Forelimb muscle (tissue), 1 donor: ENCODE measurements around the gene CENPP. TPM values are rescaled to one million over a fixed set of nuclear protein-coding genes. Genes with fewer than 3 reads are reported as not detected.
"Not testable (repeated sequence)": the region's sequence is repeated elsewhere in the genome, so short reads cannot be mapped to it uniquely, and the experiment has no call there.

Source experiments
- DNase-seq: peaks from one replicate; pipeline ENCODE4 v3.0.0-alpha.2; 2013; ENCODE audit warnings: low read depth
- polyA plus RNA-seq: library from polyadenylated mRNA; unstranded; fragments of 120-200 nt; gene quantifications from one replicate; pipeline ENCODE4 v1.2.1, GENCODE V29; 2013; ENCODE audit not compliant: insufficient read length

CENPP gene
- polyA plus RNA-seq, 1 donor, result 3.9 TPM

DNA sequence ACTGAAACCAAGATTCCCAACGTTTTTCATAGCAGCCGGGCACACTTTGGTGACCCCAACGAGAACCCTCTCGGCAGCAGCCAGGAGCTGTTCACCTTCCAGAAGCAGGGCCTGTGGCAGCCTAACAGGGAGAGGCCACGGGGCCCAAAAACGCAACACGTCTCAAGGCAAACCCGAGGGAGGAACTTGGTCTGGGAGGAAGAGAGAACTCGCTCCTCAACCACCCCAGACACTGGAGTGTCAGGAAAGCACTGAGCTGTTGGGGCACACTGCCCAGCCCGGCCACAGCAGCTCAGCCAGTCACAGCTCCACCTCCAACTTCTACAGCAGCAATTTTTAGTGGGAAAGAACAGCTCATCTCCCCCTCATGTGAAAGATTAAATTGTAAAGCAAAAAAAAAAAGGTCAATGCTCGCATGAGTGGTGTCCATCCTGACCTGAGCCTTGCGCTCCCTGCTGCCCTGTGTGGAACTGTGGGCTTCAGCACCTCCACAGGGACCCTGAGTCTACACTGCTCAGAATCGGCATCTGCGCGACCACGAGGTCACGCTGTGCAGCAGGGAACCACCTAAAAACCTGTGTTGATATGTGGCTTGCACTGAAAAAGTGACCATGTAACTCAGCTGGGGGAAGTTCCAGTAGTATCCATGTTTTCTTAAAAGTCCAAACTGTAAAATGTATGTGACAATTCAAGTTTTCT, 289.2 kb downstream of the CENPP start:
- no peak for DNase-seq

DNA sequence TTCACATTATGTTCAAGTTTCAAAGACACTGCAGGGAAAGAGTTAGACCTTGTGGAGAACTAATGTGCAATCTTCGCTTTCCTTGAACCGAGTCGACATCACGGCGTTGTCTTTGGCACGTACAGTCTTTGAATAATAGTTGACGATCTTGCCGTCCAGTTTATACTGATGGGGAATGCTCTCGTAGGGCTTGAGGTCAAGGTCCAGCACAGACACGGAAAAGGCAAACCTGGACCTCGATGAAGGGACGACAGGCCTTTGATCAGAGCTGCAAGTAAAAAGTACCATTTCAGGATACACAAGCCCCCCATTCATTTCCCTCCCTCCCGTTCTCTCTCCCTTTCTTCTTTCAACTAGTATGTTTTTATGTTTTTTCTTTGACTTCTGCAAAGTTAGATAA, 290.0 kb downstream of the CENPP start:
- no peak for DNase-seq

DNA sequence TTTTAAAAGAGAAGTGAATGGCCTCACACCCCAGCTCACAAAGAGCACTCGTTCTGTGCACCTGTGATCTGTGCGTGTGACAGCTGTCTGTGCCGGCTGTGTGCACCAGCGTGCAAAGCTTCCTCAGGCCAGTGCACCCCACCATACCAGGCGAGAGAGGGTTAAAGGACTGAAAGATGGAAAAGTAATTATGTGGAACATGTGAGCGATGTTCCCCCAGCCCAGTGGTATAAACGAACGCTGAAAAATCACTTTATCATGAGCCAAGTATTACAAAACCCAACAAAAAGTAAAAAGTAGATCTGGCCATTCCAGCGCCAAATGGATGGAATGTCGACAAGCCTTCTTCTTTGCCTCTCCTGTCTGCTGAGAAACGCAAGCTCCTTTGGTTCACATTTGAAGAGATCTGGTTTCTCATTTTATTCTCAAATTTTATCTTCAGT, 290.5 kb downstream of the CENPP start:
- no peak for DNase-seq

DNA sequence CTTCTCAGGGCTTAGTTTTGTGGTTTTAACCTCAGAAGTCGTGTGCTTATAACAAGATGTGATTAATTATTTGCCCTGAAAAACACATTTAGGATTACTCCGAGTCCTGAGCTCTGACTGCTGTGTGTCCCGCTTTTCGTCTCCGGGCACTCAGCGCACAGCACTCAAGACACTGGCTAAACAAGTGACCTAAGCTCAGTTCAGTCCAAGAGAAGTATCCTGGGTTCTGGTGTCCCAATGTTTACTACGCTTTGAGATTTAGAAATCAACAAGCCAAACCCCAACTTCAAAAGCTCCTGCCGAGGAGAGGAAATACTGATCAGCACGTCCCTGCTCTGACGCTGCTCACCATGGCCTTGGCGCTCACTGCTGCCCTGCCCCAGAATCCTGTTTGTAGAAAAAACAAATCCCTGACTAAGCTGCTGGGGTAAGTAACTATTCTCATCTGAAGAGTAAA, 290.9 kb downstream of the CENPP start:
- no peak for DNase-seq

DNA sequence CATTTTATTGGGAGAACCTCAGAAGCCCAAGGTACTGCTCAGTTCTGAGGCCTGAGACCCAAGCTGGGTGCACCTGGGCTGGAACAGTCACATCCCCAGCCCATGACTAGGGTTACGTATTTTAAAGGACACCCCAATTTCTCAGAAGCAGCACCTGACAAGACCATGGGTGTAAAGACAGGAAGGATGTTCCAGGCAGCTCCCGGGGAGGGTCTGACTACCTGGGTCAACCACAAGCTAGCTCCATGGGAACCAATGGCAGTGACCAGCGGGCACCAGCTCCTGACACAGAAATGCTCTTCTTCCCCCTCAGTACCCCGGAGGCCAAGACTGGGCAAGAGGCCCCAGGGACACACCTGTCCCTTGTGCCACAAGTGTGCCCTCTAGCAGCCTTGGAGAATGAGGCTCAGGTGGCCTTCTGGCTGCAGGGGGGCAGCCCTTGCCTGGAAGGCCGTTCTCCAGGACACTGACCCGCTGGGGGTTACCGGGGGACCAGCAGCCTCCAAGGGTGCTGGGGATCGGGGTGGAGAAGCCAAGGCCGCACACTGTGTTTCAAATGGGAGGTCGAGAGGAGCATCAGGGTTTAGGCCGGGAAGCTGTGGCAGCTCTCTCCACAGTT, 291.6 kb downstream of the CENPP start:
- no peak for DNase-seq

DNA sequence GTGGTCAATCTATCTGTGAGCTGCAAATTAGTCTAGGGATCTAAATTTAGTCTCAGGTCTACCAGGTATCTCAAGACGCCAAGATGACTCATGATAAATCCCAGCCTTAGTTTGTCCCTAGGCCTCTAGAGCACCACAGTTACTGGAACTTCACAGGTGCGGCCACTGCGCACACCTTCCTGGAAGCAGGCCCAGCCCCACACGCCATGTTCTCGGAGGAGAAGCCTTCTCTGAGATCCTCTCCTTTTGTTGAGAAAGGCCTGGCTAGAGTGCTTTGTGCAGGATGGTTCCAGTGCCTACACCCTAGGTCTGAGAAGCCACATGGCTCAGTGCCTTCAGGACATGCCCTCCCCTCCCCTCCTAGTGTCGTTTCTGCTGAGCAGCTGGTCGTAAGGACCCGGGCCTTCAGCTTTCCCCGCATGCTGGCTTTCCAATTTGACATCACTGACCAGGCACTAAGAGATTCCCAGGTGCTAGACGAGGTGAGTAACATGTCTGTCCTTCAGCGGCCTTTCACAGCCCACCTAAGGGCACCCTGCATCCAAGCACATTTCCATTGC, 292.3 kb downstream of the CENPP start:
- no peak for DNase-seq

DNA sequence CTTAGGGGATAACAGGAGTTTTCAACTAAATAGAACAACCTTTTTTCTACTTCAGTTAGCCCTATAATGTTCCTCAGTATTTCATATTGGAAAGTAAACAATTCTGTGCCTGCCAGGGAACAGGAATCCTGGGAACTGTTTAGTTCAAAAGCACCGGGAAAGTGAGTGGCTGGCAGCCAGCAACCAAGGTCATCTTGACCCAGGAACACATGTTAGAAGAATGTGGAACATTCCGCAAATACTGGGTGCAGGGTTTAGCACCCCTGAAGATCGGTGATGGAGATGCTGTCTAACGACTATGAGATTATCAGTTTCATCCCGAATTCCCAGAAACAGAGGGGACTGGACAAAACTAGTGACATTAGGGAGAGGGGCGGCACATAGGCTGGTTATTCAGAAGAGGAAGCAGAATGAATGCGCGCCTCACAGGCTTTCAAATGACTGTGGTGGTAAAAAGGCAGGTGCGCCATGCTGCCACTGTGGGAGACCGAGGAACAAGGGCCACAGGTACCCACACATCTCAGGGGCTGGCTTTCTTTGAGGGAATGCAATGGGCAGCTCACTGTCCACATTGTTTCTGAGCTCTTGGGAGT, 293.0 kb downstream of the CENPP start:
- DNase-seq, result no peak

DNA sequence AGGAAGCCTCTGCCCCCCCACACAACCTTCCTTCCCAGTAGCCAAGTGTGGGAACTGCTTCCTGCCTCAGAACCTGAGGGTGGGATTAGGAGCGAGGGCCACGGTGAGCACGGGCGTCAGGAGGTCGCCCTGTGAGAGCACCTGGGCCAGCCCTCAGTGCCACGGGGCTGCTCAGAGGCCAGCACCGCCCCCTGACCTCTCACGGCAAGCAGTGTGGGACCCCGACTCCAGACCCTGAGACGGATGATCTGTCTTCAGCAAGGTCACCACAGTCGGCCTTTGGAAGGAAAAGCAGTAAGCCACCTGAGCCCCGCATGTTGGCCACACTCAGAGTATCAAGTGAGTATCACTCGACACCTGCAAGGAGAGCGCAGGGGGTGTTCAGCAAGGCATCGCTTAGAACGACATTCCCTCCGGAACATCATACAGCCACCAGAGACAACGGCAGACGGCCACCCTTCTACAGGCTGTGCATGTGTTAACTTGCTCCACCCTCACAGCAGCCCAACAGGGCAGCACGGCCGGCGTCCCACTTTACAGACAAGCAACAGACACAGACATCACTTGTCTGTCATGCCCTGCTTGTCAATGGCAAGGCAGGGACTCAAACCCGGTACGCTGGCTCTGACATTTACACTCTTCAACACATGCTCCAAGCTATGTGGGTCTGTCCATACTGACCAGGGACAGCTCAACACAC, 294.0 kb downstream of the CENPP start:
- no peak for DNase-seq

DNA sequence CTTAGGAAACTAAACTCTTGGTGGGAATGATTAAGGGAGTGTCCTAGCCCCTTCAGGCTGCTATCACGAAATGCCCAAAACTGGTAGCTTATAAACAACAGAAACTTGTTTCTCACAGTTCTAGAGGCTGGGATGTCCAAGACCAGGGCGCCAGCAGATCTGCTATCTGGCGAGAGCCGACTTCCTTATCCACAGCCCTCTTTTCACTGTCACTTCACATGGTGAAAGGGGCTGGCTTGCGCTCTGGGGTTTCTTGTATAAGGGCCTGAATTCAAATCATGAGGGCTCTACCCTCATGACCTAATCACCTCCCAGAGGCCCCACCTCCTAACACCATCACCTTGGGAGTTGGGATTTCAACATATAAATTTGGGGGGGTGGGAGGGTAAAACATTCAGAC, 295.1 kb downstream of the CENPP start:
- DNase-seq, result no peak

DNA sequence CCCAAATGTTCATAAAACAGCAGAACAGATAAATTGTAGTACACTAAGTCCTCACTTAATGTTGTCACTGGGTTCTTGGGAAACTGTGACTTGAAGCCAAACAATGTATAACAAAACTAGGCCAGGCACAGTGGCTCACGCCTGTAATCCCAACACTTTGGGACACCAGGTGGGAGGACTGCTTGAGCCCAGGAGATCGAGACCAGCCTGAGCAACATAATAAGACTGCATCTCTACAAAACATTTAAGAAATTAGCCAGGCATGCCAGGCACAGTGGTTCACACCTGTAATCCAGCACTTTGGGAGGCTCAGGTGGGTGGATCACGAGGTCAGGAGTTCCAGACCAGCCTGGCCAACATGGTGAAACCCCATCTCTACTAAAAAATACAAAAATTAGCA, 298.2 kb downstream of the CENPP start:
- not testable (repeated sequence) for DNase-seq

DNA sequence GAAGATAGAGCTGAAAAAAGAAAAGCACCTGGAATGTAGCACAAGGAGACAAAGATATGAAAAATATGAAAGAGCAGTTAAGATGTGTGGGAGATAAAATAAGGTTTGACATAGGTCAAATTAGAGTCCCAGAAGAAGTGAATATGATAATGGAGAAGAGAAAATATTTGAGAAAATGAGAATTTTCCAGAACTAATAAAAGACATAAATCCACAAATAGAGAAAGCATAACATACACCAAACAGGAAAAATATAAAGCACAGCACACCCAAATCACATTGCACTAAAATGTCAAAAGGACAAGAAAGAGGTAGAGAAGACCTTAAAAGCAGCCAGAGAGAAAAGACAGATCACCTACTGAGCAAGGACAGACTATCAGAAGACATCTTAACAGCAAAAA, 300.7 kb downstream of the CENPP start:
- no peak for DNase-seq

DNA sequence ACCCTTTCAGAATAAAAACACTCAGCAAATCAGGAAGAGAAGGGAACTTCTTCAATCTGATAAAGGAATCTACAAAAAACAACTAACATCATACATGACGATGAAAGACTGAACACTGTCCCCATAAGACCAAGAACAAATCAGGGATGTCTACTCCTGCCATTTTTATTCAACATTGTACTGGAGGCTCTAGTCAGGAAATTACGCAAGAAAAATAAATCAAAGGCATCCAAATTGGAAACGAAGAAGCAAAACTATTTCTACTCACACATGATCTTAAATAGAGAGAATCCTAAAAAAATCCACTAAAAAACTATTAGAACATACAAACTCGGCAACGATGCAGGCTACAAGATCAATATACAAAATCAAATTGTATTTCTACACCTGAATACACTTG, 301.9 kb downstream of the CENPP start:
- DNase-seq, result no peak

DNA sequence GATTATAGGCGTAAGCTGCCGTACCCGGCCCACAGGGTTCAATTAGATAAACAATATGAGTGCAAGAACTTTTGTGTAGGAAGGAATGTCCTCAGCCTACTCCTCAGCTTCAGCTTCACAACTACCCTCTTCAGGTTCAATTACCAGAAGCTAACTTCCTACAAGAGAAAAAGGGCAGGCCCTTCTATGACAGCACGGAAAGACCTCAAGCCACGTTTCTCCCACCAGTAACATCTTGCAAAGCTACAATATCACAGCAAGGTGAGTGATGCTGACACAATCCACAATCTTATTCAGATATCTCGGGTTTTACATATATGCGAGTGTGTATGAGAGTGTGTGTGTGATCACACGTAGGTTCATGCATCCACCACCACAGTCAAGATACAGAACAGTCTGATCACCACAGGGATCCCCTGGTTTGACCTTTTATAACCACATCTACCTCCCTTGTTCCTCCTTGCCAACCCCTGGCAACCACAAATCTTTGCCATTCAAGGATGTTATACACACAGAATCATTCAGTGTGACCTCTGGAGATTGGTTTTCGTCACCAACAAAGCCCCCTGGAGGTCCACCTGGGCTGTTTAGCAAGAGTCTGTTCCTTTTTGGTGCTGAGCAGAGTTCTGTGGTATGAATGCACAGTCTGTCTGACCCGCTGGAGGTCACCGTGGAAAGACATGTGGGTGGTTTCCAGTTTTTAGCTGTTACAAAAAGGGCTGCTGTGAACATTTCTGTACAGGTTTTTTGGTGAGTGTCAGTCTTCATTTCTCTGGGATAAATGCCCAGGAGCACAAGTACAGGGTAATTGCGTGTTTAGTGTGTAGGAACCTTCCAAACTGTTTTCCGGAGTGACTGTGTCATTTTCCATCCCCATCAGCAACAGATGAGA, 305.9 kb downstream of the CENPP start:
- no peak for DNase-seq

DNA sequence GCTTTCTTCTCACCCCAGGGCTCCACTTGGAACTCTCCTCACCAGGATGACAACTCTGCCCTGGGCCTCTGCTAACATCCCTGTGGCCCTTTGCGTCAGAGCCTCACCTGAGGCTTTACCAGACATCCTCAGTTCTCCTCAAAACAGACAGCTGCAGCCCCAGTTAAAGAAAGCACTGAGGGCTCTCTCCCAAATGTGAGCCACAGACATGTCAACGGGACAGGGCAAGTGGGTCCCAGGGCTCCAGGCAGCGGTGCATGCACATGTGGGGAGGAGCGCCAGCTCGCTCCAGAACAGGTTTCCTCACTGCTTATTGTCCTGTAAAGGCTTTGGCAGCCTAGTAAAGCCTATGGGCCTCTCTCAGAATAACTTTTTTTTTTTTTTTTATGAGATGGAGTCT, 306.9 kb downstream of the CENPP start:
- no peak for DNase-seq

DNA sequence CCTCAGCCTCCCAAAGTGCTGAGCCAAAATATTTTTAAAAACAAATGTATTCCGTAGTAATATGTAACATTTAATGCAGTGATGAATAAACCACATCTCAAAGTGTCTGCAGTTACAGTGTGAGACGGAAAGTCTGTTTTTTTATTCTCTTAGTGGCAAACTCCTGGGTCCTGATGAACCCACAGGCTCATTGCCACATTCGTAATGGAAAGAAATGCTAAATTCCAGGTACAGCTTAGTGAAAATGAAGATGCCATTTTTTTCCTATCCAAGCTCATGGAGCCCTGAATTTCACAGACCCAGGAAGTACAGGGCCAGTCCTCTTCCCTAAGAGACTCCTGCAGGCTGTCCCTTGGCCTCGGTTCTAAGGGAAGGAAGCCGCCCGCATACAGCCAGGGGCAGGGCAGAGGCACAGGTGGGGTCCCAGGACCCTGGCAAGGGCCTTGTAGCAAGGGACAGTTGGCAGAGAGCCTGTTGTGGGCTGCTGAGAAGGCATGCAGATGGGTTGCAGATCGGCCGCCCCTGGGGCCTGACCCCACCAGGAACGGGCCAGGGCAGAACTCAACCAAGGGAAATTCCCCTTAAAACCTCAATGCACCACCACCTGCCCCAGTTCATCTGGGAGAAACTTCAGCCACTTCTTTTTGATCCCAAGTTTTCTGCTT, 308.0 kb downstream of the CENPP start:
- DNase-seq, result no peak

DNA sequence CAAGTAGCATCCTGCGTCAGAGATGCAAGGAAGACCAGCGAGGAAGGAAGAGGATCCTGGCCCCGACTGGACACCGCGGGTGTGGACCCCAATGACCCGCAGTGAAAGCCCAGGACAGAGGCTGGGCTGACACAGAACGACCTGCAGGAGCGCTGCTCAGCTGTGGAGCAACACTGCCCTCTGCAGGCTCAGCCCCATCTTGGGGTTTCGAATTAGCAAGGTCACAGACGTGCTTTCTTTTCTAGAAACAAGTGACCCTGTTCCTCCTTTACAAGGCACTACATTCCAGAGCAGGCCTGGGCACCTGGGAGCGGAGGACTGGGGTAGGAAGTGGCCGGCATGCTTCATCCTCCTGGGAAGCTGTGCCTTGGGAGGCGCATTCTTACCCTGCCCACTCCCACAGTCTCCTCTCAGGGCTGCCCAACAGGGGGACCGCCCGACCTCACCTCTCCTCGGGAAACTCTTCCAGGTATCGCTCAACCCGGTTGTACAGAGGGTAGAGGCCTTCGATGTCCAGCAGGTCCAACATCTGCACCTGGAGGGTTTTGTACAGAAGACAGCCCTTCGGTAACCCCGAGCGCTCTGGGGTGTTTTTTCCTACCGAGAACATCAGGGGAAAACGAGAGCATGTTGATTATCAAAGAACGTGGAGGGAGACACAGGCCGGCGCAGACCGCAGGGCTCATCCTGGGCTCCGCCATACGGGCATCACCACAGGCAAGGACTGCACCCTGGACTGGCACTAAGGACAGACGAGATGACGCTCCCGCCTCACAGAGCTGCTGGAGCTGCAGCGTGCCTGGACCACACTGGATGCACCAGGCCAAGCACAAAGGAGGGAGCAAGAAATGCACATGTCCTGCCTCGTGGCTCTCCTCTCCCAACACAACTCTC, 309.2 kb downstream of the CENPP start:
- DNase-seq, result no peak

DNA sequence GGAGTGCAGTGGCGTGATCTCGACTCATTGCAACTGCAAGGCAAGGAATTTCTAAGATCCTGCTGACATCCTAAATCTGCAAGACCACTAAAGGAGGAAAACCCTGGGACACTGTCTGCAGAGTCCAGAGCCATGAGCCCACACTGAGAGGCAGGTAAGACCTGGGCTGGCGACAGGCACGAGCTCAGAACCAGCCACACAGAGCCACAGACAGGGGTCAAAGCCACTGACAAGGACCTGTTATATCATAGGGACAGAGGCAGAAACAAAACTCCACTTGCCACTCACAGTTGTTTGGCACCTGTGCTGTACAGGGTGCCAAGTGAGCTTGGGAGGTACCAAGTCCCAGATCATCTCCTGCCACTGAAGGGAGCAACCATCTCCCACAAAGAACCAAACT, 310.0 kb downstream of the CENPP start:
- DNase-seq, result no peak

DNA sequence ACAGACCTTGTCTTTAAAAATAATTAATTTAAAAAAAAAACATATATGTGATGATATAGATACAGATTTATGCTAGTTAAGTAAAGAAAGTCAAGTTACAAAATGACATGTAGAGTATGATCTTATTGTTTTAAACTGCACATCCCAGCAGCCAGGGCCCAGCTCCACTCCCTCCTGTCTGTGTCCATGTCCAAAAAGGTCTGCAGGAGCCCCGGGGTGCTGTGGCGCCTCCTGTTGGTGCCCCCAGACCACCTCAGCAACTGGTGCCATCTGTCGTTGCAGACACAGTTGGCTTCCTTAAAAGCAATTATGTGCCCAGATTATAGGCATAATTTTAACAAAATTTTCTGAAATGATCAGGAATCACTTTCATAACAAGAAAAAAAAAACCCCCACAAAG, 310.9 kb downstream of the CENPP start:
- no peak for DNase-seq

DNA sequence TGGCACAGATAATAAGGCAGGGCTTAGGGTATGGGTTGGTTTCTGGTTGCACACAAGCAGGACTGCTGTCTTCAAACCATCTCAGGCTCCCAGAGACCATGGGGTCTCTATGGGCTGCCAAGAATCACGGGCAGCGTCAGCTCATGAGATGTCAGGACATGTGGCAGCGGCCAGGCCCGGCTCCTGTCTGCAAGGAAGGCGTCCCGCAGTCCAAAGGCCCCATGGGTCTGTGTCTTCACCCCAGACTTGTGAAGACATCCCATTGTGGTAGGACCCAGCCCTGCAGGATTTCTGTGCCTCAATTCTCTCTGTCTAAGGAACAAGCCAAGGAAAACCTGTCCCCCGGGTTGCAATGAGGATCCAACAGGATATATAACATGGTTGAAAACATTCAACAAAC, 311.6 kb downstream of the CENPP start:
- DNase-seq, result no peak
